HepG2 (cell line): ENCODE data around the gene NLRP4. TPM values are rescaled to one million over a fixed set of nuclear protein-coding genes. Genes with fewer than 3 reads are reported as not detected.

Source experiments
- ATAC-seq: fragments of 200-7000 bp; cut with Tn5 transposase; 3 replicates; pipeline ENCODE4 v1.9.1; 2020; ENCODE audit warnings: mild to moderate bottlenecking, moderate library complexity
- BruUV-seq: library from RNA; stranded (reverse); fragments of 400-500 nt; replicated peaks from 2 replicates; lab custom pipeline; 2021; lab: Mats Ljungman, UMichigan
- CTCF ChIA-PET: fragments of 300-600 bp; formaldehyde crosslinking; extraction: SDS; loops from one replicate; lab custom pipeline; 2021; ENCODE audit warnings: low total read pairs, inconsistent platforms, low intra/inter-chr PET ratio; lab: Yijun Ruan, JAX
- POLR2A ChIA-PET: fragments of 350-600 bp; sonication (Branson Sonifier 250); formaldehyde crosslinking; loops from one replicate; lab custom pipeline; 2020; ENCODE audit warnings: antibody characterized with exemption, inconsistent platforms; lab: Yijun Ruan, JAX
- DNase-seq: peaks from one replicate; pipeline ENCODE4 v3.0.0-alpha.2; 2015; ENCODE audit warnings: low spot score
- FAIRE-seq: peaks from 3 replicates; lab custom pipeline; 2011; peaks lifted over from hg19 to GRCh38; lab: Jason Lieb, UNC
- H2AFZ ChIP-seq: one replicate; pipeline ENCODE4 v1.6.1; 2011; ENCODE audit warnings: low read length, inconsistent platforms
- H3K27ac ChIP-seq: fragments of 300-600 bp; 3 replicates; pipeline ENCODE4 v1.8.0; 2011; ENCODE audit warnings: mixed run types, mild to moderate bottlenecking, mixed read lengths, low read length, inconsistent platforms; ENCODE audit not compliant: insufficient read depth; ENCODE audit errors: extremely low read length
- H3K27me3 ChIP-seq, 2 experiments: fragments of 200-600 bp in 1 of 2; 2 replicates in 1 of 2; 3 replicates in 1 of 2; pipeline versions ENCODE4 v1.6.0 to v1.8.0; 2011; ENCODE audit warnings: low read length in 2 of 2, mild to moderate bottlenecking in 2 of 2, moderate library complexity in 2 of 2, inconsistent platforms in 1 of 2; ENCODE audit not compliant: insufficient read depth in 2 of 2, control insufficient read depth in 1 of 2
- H3K36me3 ChIP-seq, 2 experiments: fragments of 200-600 bp in 1 of 2; replicated peaks in 1 of 2; 2 replicates in 1 of 2; 3 replicates in 1 of 2; pipeline versions ENCODE4 v1.5.1 to v1.8.0; 2011; ENCODE audit warnings: low read length in 2 of 2, inconsistent platforms in 1 of 2; ENCODE audit not compliant: insufficient read depth in 2 of 2, control insufficient read depth in 1 of 2
- H3K4me1 ChIP-seq: 2 replicates; pipeline ENCODE4 v1.5.1; 2012; ENCODE audit warnings: low read length, inconsistent platforms; ENCODE audit not compliant: insufficient read depth
- H3K4me2 ChIP-seq: 2 replicates; pipeline ENCODE4 v1.6.0; 2011; ENCODE audit warnings: low read depth, low read length, inconsistent platforms
- H3K4me3 ChIP-seq, 3 experiments: fragments of 200-600 bp in 1 of 3; sonication (generic), shearing (Covaris generic) in 1 of 3; replicated peaks in 1 of 3; 2 replicates each; pipeline ENCODE4 v1.5.1; 2011 to 2016; ENCODE audit warnings: low read length in 3 of 3, inconsistent platforms in 2 of 3, low read depth in 2 of 3, mild to moderate bottlenecking in 2 of 3, control low read depth in 1 of 3, mixed read lengths in 1 of 3; ENCODE audit not compliant: insufficient read depth in 1 of 3
- H3K79me2 ChIP-seq: one replicate; pipeline ENCODE4 v1.6.1; 2011; ENCODE audit warnings: low read length, inconsistent platforms; ENCODE audit not compliant: insufficient read depth
- H3K9ac ChIP-seq: 2 replicates; pipeline ENCODE4 v1.6.0; 2011; ENCODE audit warnings: mild to moderate bottlenecking, low read depth, low read length, inconsistent platforms; ENCODE audit not compliant: insufficient read depth
- H3K9me3 ChIP-seq: 2 replicates; pipeline ENCODE4 v1.5.1; 2012; ENCODE audit warnings: mild to moderate bottlenecking, low read length
- H4K20me1 ChIP-seq: 2 replicates; pipeline ENCODE4 v1.6.0; 2011; ENCODE audit warnings: inconsistent platforms, mild to moderate bottlenecking, low read length, moderate library complexity; ENCODE audit not compliant: insufficient read depth
- ARNTL ChIP-seq: sonication (generic); formaldehyde crosslinking; IDR thresholded peaks from 2 replicates; pipeline ENCODE4 v1.4.0; 2020; ENCODE audit warnings: mild to moderate bottlenecking, missing genetic modification reagents
- PHF21A ChIP-seq: sonication (generic); formaldehyde crosslinking; IDR thresholded peaks from 2 replicates; pipeline ENCODE4 v1.5.0; 2020; ENCODE audit warnings: mild to moderate bottlenecking, missing genetic modification reagents
- SRSF9 ChIP-seq: fragments of 200-400 bp; formaldehyde crosslinking; IDR thresholded peaks from 2 replicates; pipeline ENCODE4 v1.6.1; 2018; ENCODE audit warnings: borderline replicate concordance, mild to moderate bottlenecking, low read depth, low read length; ENCODE audit not compliant: insufficient read depth, poor library complexity, severe bottlenecking
- SRY ChIP-seq: sonication (generic); formaldehyde crosslinking; IDR thresholded peaks from 2 replicates; pipeline ENCODE4 v1.8.0; 2022; ENCODE audit warnings: mild to moderate bottlenecking, missing genetic modification reagents
- TARDBP ChIP-seq: sonication (generic); formaldehyde crosslinking; IDR thresholded peaks from 2 replicates; pipeline ENCODE4 v1.8.0; 2022; ENCODE audit warnings: mild to moderate bottlenecking, missing genetic modification reagents
- TEF ChIP-seq: sonication (generic); formaldehyde crosslinking; IDR thresholded peaks from 2 replicates; pipeline ENCODE4 v1.5.0; 2020; ENCODE audit warnings: missing genetic modification reagents
- TOPORS ChIP-seq: sonication (generic); formaldehyde crosslinking; IDR thresholded peaks from 2 replicates; pipeline ENCODE4 v1.8.0; 2023; ENCODE audit warnings: mild to moderate bottlenecking, missing genetic modification reagents
- WGBS: methylation state at CpG from one replicate; pipeline ENCODE4 v1.1.6; 2017; ENCODE audit warnings: low lambda C conversion rate; 5-methylcytosine and 5-hydroxymethylcytosine counted together
- in situ Hi-C: cut with HindIII; loops from 2 replicates; pipeline ENCODE4 v1.10.0; 2017; ENCODE audit warnings: low pct_unique_long_range_greater_than_20kb; ENCODE audit not compliant: extremely low pct_ligation_motif_present
- intact Hi-C: fragments of 100-400 bp; cut with micrococcal nuclease; formaldehyde crosslinking; loops from one replicate; pipeline ENCODE4 v1.10.0; 2022; ENCODE audit not compliant: unreplicated experiment
- polyA plus RNA-seq, 8 experiments: library from polyadenylated mRNA; depleted of rRNA in 3 of 8; stranded (reverse) in 7 of 8; unstranded in 1 of 8; fragments of >200 nt; fragmentation: Illumina TruSeq in 4 of 8; extraction: Trizol in 4 of 8; gene quantifications; 2 replicates each; pipeline versions ENCODE4 v1.2.1 to v1.2.3, GENCODE V29; 2011 to 2016; ENCODE audit warnings: low read depth in 4 of 8, missing spikeins in 1 of 8, mixed read lengths in 1 of 8; ENCODE audit not compliant: insufficient read depth in 1 of 8
- total RNA-seq, 5 experiments: library from RNA; depleted of rRNA; stranded (reverse); fragments of >200 nt; fragmentation: Illumina TruSeq; extraction: Trizol; gene quantifications; 2 replicates each; pipeline ENCODE4 v1.2.3, GENCODE V29; 2016; ENCODE audit warnings: low read depth in 1 of 5

NLRP4 gene
- total and polyA plus RNA-seq, 2 of the 13 experiments (the other 11 are each of a cell fraction or from before 2014, with no cell fraction given), result not detected

GRCh38 chr19:55902080-55902751 lies 65.9 kb downstream of the NLRP4 start (continued):
- TF ChIP-seq TARDBP (CRISPR knock-in tag), result no peak
- no peak for TF ChIP-seq ARNTL (CRISPR knock-in tag)
- no peak for TF ChIP-seq TOPORS (CRISPR knock-in tag)

- Histone ChIP-seq H4K20me1 (no peaks in the 10 kb centered on the region), H3K9ac (no peak overlapping the region), H2AFZ (no peak overlapping the region), H3K27ac (no peak overlapping the region), H3K4me2 (no peak overlapping the region), H3K27me3 (peaks cover 0 to 8% of the 10 kb centered on the region in 2 experiments; a peak in 1 of 5 replicates), H3K36me3 (no peaks in the 10 kb centered on the region), H3K9me3 (no peaks in the 10 kb centered on the region), H3K4me1 (no peaks in the 10 kb centered on the region), H3K79me2 (no peaks in the 10 kb centered on the region), H3K4me3 (no peak overlapping the region)
- intact Hi-C loops, result no loop called here
- WGBS, result 2% methylated on average over 7 of the region's 7 CpGs
- BruUV-seq, result no TSS peak
- no peak for DNase-seq
- no peak for ATAC-seq
- CTCF ChIA-PET, result no interaction called here
- POLR2A ChIA-PET, result no interaction called here
- in situ Hi-C loops, result no loop called here
- TF ChIP-seq TEF (CRISPR knock-in tag) (no peak), SRSF9 (no peak), PHF21A (CRISPR knock-in tag) (no peak), SRY (CRISPR knock-in tag) (no peak)
- FAIRE-seq, result no peak
Measured at GRCh38 chr19:55907286-55907685, 70.9 kb downstream of the NLRP4 start.
